Breast epithelium (tissue), 4 donors: ENCODE results near the gene SETD4. TPM values are rescaled to one million over a fixed set of nuclear protein-coding genes. Genes with fewer than 3 reads are reported as not detected.

Experiments used
- DNase-seq, 2 donors: peaks; one replicate each; pipeline ENCODE4 v3.0.0-alpha.2; 2019; ENCODE audit warnings: low spot score in 2 of 2
- H3K27ac ChIP-seq, 2 donors: fragments of 200-600 bp; sonication (generic) in 1 of 2; one replicate each; pipeline ENCODE4 v1.5.1; 2016 to 2019; ENCODE audit warnings: mild to moderate bottlenecking in 1 of 2
- H3K27me3 ChIP-seq, 2 donors: fragments of 200-600 bp; sonication (generic) in 1 of 2; one replicate each; pipeline versions ENCODE4 v1.5.1 to v1.6.0; 2017 to 2019; ENCODE audit warnings: control low read depth in 1 of 2, mild to moderate bottlenecking in 1 of 2
- H3K36me3 ChIP-seq: fragments of 200-600 bp; one replicate; pipeline ENCODE4 v1.5.1; 2019
- H3K4me1 ChIP-seq, 2 donors: fragments of 200-600 bp; sonication (generic); one replicate each; pipeline ENCODE4 v1.5.1; 2016 to 2019; ENCODE audit warnings: control low read depth in 1 of 2
- H3K4me3 ChIP-seq, 3 donors: fragments of 200-600 bp; sonication (generic); 1 replicate in 2 of 3; 2 replicates in 1 of 3; pipeline ENCODE4 v1.5.1; 2016 to 2019; ENCODE audit warnings: mild to moderate bottlenecking in 3 of 3, moderate library complexity in 2 of 3
- H3K9me3 ChIP-seq, 2 donors: fragments of 200-600 bp; sonication (generic) in 1 of 2; one replicate each; pipeline ENCODE4 v1.5.1; 2016 to 2019; ENCODE audit warnings: control low read depth in 1 of 2
- CTCF ChIP-seq, 3 donors: fragments of 450-650 bp; IDR thresholded peaks; one replicate each; pipeline ENCODE4 v1.5.1; 2016 to 2017; ENCODE audit warnings: antibody characterized with exemption in 3 of 3, mild to moderate bottlenecking in 3 of 3, moderate library complexity in 3 of 3
- POLR2A ChIP-seq: fragments of 450-650 bp; IDR thresholded peaks from one replicate; pipeline ENCODE4 v1.6.1; 2016; ENCODE audit warnings: antibody characterized with exemption, mild to moderate bottlenecking, moderate library complexity
- POLR2AphosphoS5 ChIP-seq, 3 donors: sonication (generic); formaldehyde crosslinking; IDR thresholded peaks; one replicate each; pipeline ENCODE4 v1.6.1; 2017; ENCODE audit warnings: antibody characterized with exemption in 3 of 3
- intact Hi-C: fragments of 100-400 bp; cut with DNase I; formaldehyde crosslinking; loops from one replicate; pipeline ENCODE4 v1.15.1; 2023; ENCODE audit warnings: low total_unique reads
- total RNA-seq, 3 donors: library from RNA; depleted of rRNA; stranded (reverse); fragments of >200 nt; gene quantifications; one replicate each; pipeline ENCODE4 v1.1.0, GENCODE V29; 2016

Gene SETD4
- total RNA-seq, 3 donors from 2014 or later = 14.2 to 34.1 (median 25.6) TPM

DNA sequence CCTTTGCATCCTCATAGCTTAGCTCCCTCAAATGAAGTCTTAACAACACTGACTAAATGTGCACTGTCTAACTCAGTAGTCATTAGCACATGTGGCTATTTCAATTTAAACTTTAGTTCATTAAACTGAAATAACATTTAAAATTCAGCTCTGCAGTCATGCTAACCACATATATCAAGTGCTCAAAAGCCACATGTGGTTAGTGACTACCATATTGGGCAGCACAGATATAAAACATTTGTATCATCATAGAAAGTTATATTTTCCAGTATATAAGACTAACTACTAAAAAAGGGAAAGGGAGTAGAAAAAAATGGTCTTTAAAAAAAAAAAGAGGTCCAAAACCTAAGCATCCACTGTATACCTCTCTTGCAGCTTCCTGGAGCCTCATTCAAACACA, 64.1 kb downstream of the SETD4 start:
- Histone ChIP-seq H3K4me3 (no peak overlapping the region), H3K27ac (no peak overlapping the region), H3K27me3 (no peaks in the 10 kb centered on the region), H3K4me1 (no peaks in the 10 kb centered on the region), H3K9me3 (no peaks in the 10 kb centered on the region), H3K36me3 (no peaks in the 10 kb centered on the region)
- TF ChIP-seq CTCF (IDR thresholded peaks at IDR 0.05) (no peak), POLR2AphosphoS5 (IDR thresholded peaks at IDR 0.05) (no peak), POLR2A (no peak)
- DNase-seq = no peak
- intact Hi-C loops = no loop called here

DNA sequence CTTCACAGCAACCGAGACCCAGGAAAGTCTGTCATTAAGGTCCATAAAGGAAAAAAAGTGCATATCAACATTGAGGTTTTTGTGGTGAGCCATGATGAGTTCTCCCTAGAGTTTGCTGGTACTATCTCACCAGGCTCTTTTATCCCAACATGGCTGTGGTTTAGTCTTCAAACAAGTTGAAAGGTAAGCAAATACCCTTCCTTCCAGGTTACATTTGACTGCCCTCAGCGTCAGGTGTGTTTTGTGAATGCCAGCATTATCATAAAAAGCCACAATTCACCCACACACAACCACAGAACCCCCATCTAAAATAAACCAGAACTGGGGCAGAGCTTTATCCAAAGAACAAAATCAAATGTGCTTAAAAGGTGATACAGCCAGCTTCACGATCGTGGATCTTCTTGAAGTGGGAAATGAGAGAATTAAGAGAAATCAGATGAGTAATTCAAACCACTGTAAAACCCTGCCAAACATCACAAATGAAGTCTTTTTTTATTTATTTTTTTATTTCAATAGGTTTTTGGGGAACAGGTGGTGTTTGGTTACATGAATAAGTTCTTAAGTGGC, 64.7 kb downstream of the SETD4 start:
- Histone ChIP-seq H3K4me3 (no peak overlapping the region), H3K36me3 (no peaks in the 10 kb centered on the region), H3K27ac (no peak overlapping the region), H3K27me3 (no peaks in the 10 kb centered on the region), H3K4me1 (no peaks in the 10 kb centered on the region), H3K9me3 (no peaks in the 10 kb centered on the region)
- TF ChIP-seq POLR2AphosphoS5 (IDR thresholded peaks at IDR 0.05) (no peak), CTCF (IDR thresholded peaks at IDR 0.05) (no peak), POLR2A (no peak)
- intact Hi-C loops = no loop called here
- DNase-seq = no peak

- Histone ChIP-seq H3K27ac (no peak overlapping the region), H3K4me1 (no peaks in the 10 kb centered on the region), H3K36me3 (no peaks in the 10 kb centered on the region), H3K9me3 (no peaks in the 10 kb centered on the region), H3K27me3 (no peaks in the 10 kb centered on the region), H3K4me3 (no peak overlapping the region)
- no peak for TF ChIP-seq POLR2AphosphoS5 (IDR thresholded peaks at IDR 0.05)
- TF ChIP-seq CTCF (IDR thresholded peaks at IDR 0.05) = no peak
- TF ChIP-seq POLR2A = no peak
- no peak for DNase-seq
- intact Hi-C loops = no loop called here
Observed at GRCh38 chr21:35994613-35995012, 65.7 kb downstream of the SETD4 start.

DNA sequence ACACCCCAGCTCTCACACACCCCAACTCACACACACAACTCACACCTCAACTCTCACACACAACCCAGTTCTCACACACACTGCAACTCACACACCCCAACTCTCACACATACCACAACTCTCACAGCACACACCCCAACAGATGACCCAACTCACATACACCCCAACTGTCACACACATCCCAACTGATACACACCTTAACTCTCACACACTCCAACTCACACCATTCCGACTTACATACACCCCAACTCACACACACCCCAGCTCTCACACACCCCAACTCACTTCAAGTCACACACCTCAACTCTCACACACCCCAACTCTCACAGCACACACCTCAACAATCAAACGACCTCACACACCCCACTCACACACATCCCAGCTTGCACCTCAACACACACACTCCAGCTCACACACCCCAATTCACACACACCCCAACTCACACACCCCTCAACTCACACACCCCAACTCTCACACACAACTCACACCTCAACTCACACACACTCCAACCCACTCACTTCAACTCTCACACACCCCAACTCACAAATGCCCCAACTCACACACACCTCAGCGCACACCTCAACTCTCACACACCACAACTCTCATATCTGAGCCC, 66.3 kb downstream of the SETD4 start:
- no peak for TF ChIP-seq CTCF (IDR thresholded peaks at IDR 0.05)
- TF ChIP-seq POLR2AphosphoS5 (IDR thresholded peaks at IDR 0.05) = no peak
- TF ChIP-seq POLR2A = no peak
- no peak for DNase-seq
- H3K4me1 ChIP-seq = no peaks in the 10 kb centered on the region
- no peak overlapping the region for H3K27ac ChIP-seq
- H3K4me3 ChIP-seq = no peak overlapping the region
- intact Hi-C loops = no loop called here
- H3K27me3 ChIP-seq = no peaks in the 10 kb centered on the region
- H3K9me3 ChIP-seq = no peaks in the 10 kb centered on the region
- H3K36me3 ChIP-seq = no peaks in the 10 kb centered on the region

- Histone ChIP-seq H3K9me3 (no peaks in the 10 kb centered on the region), H3K4me3 (no peak overlapping the region), H3K27me3 (no peaks in the 10 kb centered on the region), H3K36me3 (no peaks in the 10 kb centered on the region), H3K27ac (no peak overlapping the region), H3K4me1 (no peaks in the 10 kb centered on the region)
- TF ChIP-seq POLR2AphosphoS5 (IDR thresholded peaks at IDR 0.05) = no peak
- TF ChIP-seq POLR2A = no peak
- no peak for TF ChIP-seq CTCF (IDR thresholded peaks at IDR 0.05)
- DNase-seq = no peak
- intact Hi-C loops = no loop called here
Observed at GRCh38 chr21:35991131-35991530, 69.2 kb downstream of the SETD4 start.
